A549 (cell line): ENCODE measurements around the gene OR2A1. TPM values are rescaled to one million over a fixed set of nuclear protein-coding genes. Genes with fewer than 3 reads are reported as not detected.
"Not testable (repeated sequence)": the region's sequence is repeated elsewhere in the genome, so short reads cannot be mapped to it uniquely, and the experiment has no call there.

Experiments
- ATAC-seq, 2 experiments: fragments of 200-7000 bp in 1 of 2; fragments of >200 bp in 1 of 2; cut with Nextera tagmentation in 1 of 2; cut with Tn5 transposase in 1 of 2; 3 replicates each; pipeline versions ENCODE4 v1.8.0 to v1.9.1; 2018 to 2020; ENCODE audit warnings: mild to moderate bottlenecking in 1 of 2, moderate library complexity in 1 of 2
- CTCF ChIA-PET: fragments of 300-600 bp; sonication (Branson Sonifier 250); formaldehyde crosslinking; extraction: SDS; loops from one replicate; lab custom pipeline; 2021; ENCODE audit warnings: antibody characterized with exemption, inconsistent platforms; lab: Yijun Ruan, JAX
- POLR2A ChIA-PET: fragments of 350-600 bp; formaldehyde crosslinking; extraction: SDS; loops from one replicate; lab custom pipeline; 2021; ENCODE audit warnings: antibody characterized with exemption, inconsistent platforms; lab: Yijun Ruan, JAX
- DNase-seq, 2 experiments: peaks; one replicate each; pipeline versions ENCODE4 v3.0.0 to v3.0.0-alpha.2; 2011 to 2016; ENCODE audit warnings: low read depth in 1 of 2, low spot score in 1 of 2
- FAIRE-seq: peaks from 2 replicates; lab custom pipeline; 2011; peaks lifted over from hg19 to GRCh38; lab: Jason Lieb, UNC
- H3K27ac ChIP-seq, 2 experiments: fragments of >200 bp; sonication (Bioruptor Twin); formaldehyde crosslinking; 3 replicates each; pipeline ENCODE4 v1.5.1; 2016 to 2017
- H3K4me1 ChIP-seq: fragments of >200 bp; sonication (Bioruptor Twin); formaldehyde crosslinking; 3 replicates; pipeline ENCODE4 v1.6.1; 2016
- H3K4me2 ChIP-seq: fragments of >200 bp; sonication (Bioruptor Twin); formaldehyde crosslinking; 3 replicates; pipeline ENCODE4 v1.6.1; 2016
- H3K4me3 ChIP-seq: fragments of >200 bp; sonication (Bioruptor Twin); formaldehyde crosslinking; 3 replicates; pipeline ENCODE4 v1.5.1; 2016
- H3K9me3 ChIP-seq: fragments of >200 bp; sonication (Bioruptor Twin); formaldehyde crosslinking; 3 replicates; pipeline ENCODE4 v1.6.1; 2016
- WGBS: methylation state at CpG from one replicate; pipeline ENCODE4 v1.1.6; 2017; ENCODE audit errors: missing lambda C conversion rate; 5-methylcytosine and 5-hydroxymethylcytosine counted together
- polyA plus RNA-seq, 4 experiments: library from polyadenylated mRNA; depleted of rRNA in 3 of 4; stranded (reverse); fragments of >200 nt; fragmentation: RNase III in 1 of 4; extraction: RNeasy Plus Mini Kit Qiagen cat#74134 plus additional on column Dnase treatment in 1 of 4; gene quantifications; 2 replicates in 3 of 4; 3 replicates in 1 of 4; pipeline ENCODE4 v1.2.3, GENCODE V29; 2011 to 2017

Gene OR2A1
- polyA plus RNA-seq, 2 of the 4 experiments (the other 2 are of a cell fraction): not detected

DNA sequence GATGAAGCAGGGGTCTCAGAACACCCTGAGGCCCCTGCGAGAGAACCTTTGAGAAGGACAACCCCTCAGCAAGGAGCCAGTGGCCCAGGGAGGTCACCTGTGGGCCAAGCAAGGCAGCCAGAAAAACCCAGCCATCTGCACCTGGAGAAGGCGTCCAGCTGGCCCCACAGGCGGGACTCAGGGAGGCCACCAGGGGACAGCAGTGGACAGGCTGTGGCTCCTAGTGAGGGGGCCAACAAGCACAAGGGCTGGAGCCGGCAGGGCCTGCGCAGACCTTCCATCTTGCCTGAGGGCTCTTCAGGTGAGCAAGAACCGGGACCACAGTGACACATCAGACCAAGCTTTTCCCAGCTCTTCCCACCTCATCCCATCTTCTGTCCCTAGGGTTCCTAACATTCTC lies 53.3 kb downstream of the OR2A1 start:
- FAIRE-seq, POLR2A ChIA-PET, H3K4me1 ChIP-seq, DNase-seq, CTCF ChIA-PET, H3K9me3 ChIP-seq, H3K4me2 ChIP-seq, H3K4me3 ChIP-seq, H3K27ac ChIP-seq: not testable (repeated sequence)
- no CpG with 5 or more reads among the region's 6 CpGs for WGBS
- ATAC-seq: peak in 1 of 2 experiments; percentile 67; a peak in 3 of 6 replicates

DNA sequence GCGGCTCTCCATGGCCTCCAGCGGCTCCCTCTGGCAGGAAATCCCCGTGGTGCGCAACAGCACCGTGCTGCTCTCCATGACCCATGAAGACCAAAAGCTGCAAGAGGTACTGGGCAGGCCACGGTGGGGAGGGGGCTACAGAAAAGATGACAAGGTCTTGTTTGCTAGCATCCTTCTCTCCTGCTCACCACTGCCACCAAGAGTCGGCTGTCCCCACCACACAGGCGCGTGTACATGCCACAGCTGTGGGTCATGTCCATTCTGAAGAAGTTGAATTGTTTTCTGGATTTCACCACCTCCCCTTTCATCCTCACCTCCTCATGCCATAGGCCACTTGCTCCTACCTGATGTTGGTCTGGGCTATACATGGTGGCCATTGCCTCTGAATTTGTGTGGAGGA lies 55.0 kb downstream of the OR2A1 start:
- not testable (repeated sequence) for FAIRE-seq

DNA sequence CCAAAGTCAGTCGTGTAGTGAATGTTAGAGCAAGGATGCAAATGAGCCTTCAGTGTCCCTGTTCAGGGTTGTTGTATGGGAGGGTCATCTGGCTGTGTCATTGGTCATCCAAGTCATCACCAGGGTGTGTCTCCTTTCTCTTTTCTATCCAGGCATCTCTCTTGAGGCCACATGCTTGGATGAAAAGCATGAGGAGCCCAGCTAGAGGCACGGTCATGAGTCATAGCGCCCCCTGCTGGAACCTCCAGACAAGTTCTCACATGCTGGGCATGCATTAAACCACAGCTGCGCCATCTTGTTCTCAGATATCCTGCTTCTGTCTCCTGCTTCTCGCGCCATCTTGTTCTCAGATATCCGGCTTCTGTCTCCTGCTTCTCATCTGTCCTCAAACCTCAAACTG lies 57.0 kb downstream of the OR2A1 start:
- FAIRE-seq, H3K4me2 ChIP-seq, H3K4me3 ChIP-seq, POLR2A ChIA-PET, H3K9me3 ChIP-seq, CTCF ChIA-PET, H3K27ac ChIP-seq, DNase-seq, H3K4me1 ChIP-seq, ATAC-seq: not testable (repeated sequence)
- WGBS: 84% methylated on average over 4 of the region's 7 CpGs

More for the DNA sequence above, 55.0 kb downstream of the OR2A1 start:
- H3K27ac ChIP-seq, H3K9me3 ChIP-seq, POLR2A ChIA-PET, DNase-seq, H3K4me1 ChIP-seq, CTCF ChIA-PET, H3K4me3 ChIP-seq, H3K4me2 ChIP-seq: not testable (repeated sequence)
- no CpG with 5 or more reads among the region's 9 CpGs for WGBS
- peak in 1 of 2 experiments; percentile 13; a peak in 1 of 6 replicates for ATAC-seq

Other genes starting within 250 kb of the OR2A1 start
- gene OR2A25, start 242.6 kb upstream of the OR2A1 start, polyA plus RNA-seq (2011; rRNA removed): not detected in 2 replicates
- not detected in 3 replicates for gene OR2A25, start 242.6 kb upstream of the OR2A1 start, polyA plus RNA-seq (2017; fragmentation: RNase III; extraction: RNeasy Plus Mini Kit Qiagen cat#74134 plus additional on column Dnase treatment)
- gene OR2A12, start 226.1 kb upstream of the OR2A1 start, polyA plus RNA-seq (2011; rRNA removed): not detected in 2 replicates
- gene OR2A12, start 226.1 kb upstream of the OR2A1 start, polyA plus RNA-seq (2017; fragmentation: RNase III; extraction: RNeasy Plus Mini Kit Qiagen cat#74134 plus additional on column Dnase treatment): not detected in 3 replicates
- not detected in 2 replicates for gene OR2A2, start 202.8 kb upstream of the OR2A1 start, polyA plus RNA-seq (2011; rRNA removed)
- not detected in 3 replicates for gene OR2A2, start 202.8 kb upstream of the OR2A1 start, polyA plus RNA-seq (2017; fragmentation: RNase III; extraction: RNeasy Plus Mini Kit Qiagen cat#74134 plus additional on column Dnase treatment)
- gene OR2A14, start 189.2 kb upstream of the OR2A1 start, polyA plus RNA-seq (2011; rRNA removed): not detected in 2 replicates
- not detected in 3 replicates for gene OR2A14, start 189.2 kb upstream of the OR2A1 start, polyA plus RNA-seq (2017; fragmentation: RNase III; extraction: RNeasy Plus Mini Kit Qiagen cat#74134 plus additional on column Dnase treatment)
- 0.08 and 0.22 TPM in 2 replicates for gene CTAGE4, start 129.0 kb upstream of the OR2A1 start, polyA plus RNA-seq (2011; rRNA removed)
- gene CTAGE4, start 129.0 kb upstream of the OR2A1 start, polyA plus RNA-seq (2017; fragmentation: RNase III; extraction: RNeasy Plus Mini Kit Qiagen cat#74134 plus additional on column Dnase treatment): not detected in 3 replicates
- gene ARHGEF35, start 116.6 kb upstream of the OR2A1 start, polyA plus RNA-seq (2011; rRNA removed): 0.54 and 0.94 TPM in 2 replicates
- gene ARHGEF35, start 116.6 kb upstream of the OR2A1 start, polyA plus RNA-seq (2017; fragmentation: RNase III; extraction: RNeasy Plus Mini Kit Qiagen cat#74134 plus additional on column Dnase treatment): 0.71 to 1.3 TPM (median 1.2 TPM) in 3 replicates
- gene OR2A42, start 72.8 kb upstream of the OR2A1 start, polyA plus RNA-seq (2011; rRNA removed): not detected in 2 replicates
- gene OR2A42, start 72.8 kb upstream of the OR2A1 start, polyA plus RNA-seq (2017; fragmentation: RNase III; extraction: RNeasy Plus Mini Kit Qiagen cat#74134 plus additional on column Dnase treatment): not detected in 3 replicates
- gene OR2A7, start 47.6 kb upstream of the OR2A1 start, polyA plus RNA-seq (2011; rRNA removed): not detected in 2 replicates
- not detected in 3 replicates for gene OR2A7, start 47.6 kb upstream of the OR2A1 start, polyA plus RNA-seq (2017; fragmentation: RNase III; extraction: RNeasy Plus Mini Kit Qiagen cat#74134 plus additional on column Dnase treatment)
- 0.06 TPM in 1 of 2 replicates, not detected in the other for gene CTAGE8, start 43.1 kb upstream of the OR2A1 start, polyA plus RNA-seq (2011; rRNA removed)
- gene CTAGE8, start 43.1 kb upstream of the OR2A1 start, polyA plus RNA-seq (2017; fragmentation: RNase III; extraction: RNeasy Plus Mini Kit Qiagen cat#74134 plus additional on column Dnase treatment): not detected in 3 replicates
- 2.3 and 2.8 TPM in 2 replicates for gene ARHGEF5, start 43.0 kb downstream of the OR2A1 start, polyA plus RNA-seq (2011; rRNA removed)
- 2.1 to 2.6 TPM (median 2.5 TPM) in 3 replicates for gene ARHGEF5, start 43.0 kb downstream of the OR2A1 start, polyA plus RNA-seq (2017; fragmentation: RNase III; extraction: RNeasy Plus Mini Kit Qiagen cat#74134 plus additional on column Dnase treatment)
- gene NOBOX, start 91.3 kb downstream of the OR2A1 start, polyA plus RNA-seq (2011; rRNA removed): not detected in 2 replicates
- not detected in 3 replicates for gene NOBOX, start 91.3 kb downstream of the OR2A1 start, polyA plus RNA-seq (2017; fragmentation: RNase III; extraction: RNeasy Plus Mini Kit Qiagen cat#74134 plus additional on column Dnase treatment)